ENCODE measurements around the gene ASGR1. TPM values are rescaled to one million over a fixed set of nuclear protein-coding genes. Genes with fewer than 3 reads are reported as not detected.

Gene ASGR1
- total RNA-seq, 4 donors from 2014 or later = 0.21 to 1.5 (median 0.59) TPM; not detected in 1

GRCh38 chr17:7178973-7179316 is 225 bp downstream of the ASGR1 start:
- WGBS, 2 donors = 76 to 81% methylated on average over 11 of the region's 11 CpGs
- DNase-seq (ENCODE audit: low spot score in 2 of 2) = no peak

GRCh38 chr17:7177954-7178477 is 1.2 kb downstream of the ASGR1 start:
- H3K36me3 ChIP-seq = no peaks in the 10 kb centered on the region
- peaks cover 0 to 27% (median 6%) of the 10 kb centered on the region in 4 donors for H3K4me1 ChIP-seq
- H3K27ac ChIP-seq = no peak overlapping the region
- H3K9me3 ChIP-seq = no peaks in the 10 kb centered on the region
- 6 to 9% methylated on average over 18 of the region's 18 CpGs for WGBS, 2 donors
- TF ChIP-seq POLR2A (IDR thresholded peaks at IDR 0.05) (no peak), EP300 (IDR thresholded peaks at IDR 0.05) (no peak)
- TF ChIP-seq, protein P1, sequence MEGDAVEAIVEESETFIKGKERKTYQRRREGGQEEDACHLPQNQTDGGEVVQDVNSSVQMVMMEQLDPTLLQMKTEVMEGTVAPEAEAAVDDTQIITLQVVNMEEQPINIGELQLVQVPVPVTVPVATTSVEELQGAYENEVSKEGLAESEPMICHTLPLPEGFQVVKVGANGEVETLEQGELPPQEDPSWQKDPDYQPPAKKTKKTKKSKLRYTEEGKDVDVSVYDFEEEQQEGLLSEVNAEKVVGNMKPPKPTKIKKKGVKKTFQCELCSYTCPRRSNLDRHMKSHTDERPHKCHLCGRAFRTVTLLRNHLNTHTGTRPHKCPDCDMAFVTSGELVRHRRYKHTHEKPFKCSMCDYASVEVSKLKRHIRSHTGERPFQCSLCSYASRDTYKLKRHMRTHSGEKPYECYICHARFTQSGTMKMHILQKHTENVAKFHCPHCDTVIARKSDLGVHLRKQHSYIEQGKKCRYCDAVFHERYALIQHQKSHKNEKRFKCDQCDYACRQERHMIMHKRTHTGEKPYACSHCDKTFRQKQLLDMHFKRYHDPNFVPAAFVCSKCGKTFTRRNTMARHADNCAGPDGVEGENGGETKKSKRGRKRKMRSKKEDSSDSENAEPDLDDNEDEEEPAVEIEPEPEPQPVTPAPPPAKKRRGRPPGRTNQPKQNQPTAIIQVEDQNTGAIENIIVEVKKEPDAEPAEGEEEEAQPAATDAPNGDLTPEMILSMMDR (IDR thresholded peaks at IDR 0.05) = no peak
- peak overlapping the region in 2 of 4 donors; percentile 2 to 37 for H3K4me3 ChIP-seq
- DNase-seq (ENCODE audit: low spot score in 2 of 2) = no peak
- H3K27me3 ChIP-seq = peaks cover 0 to 50% of the 10 kb centered on the region in 2 donors

More at GRCh38 chr17:7178973-7179316, 225 bp downstream of the ASGR1 start:
- H3K27me3 ChIP-seq = peaks cover 0 to 41% of the 10 kb centered on the region in 2 donors
- no peak overlapping the region for H3K4me3 ChIP-seq
- TF ChIP-seq EP300 (IDR thresholded peaks at IDR 0.05) = no peak
- no peak for TF ChIP-seq POLR2A (IDR thresholded peaks at IDR 0.05)
- TF ChIP-seq, protein P1 (IDR thresholded peaks at IDR 0.05) = no peak
- H3K36me3 ChIP-seq = no peaks in the 10 kb centered on the region
- H3K4me1 ChIP-seq = peaks cover 0 to 23% (median 5%) of the 10 kb centered on the region in 4 donors
- H3K27ac ChIP-seq = no peak overlapping the region
- no peaks in the 10 kb centered on the region for H3K9me3 ChIP-seq

- TF ChIP-seq POLR2A (IDR thresholded peaks at IDR 0.05) = no peak
- TF ChIP-seq, protein P1 (IDR thresholded peaks at IDR 0.05) = peak; percentile 72 to 85 (median 81)
- TF ChIP-seq EP300 (IDR thresholded peaks at IDR 0.05) = no peak
- no peak overlapping the region for H3K27ac ChIP-seq
- WGBS, 2 donors = 2 to 4% methylated on average over 22 to 31 of the region's 31 CpGs
- peaks cover 0 to 51% of the 10 kb centered on the region in 2 donors for H3K27me3 ChIP-seq
- no peaks in the 10 kb centered on the region for H3K9me3 ChIP-seq
- peak; percentile 24 to 60 for DNase-seq (ENCODE audit: low spot score in 2 of 2)
- H3K36me3 ChIP-seq = no peaks in the 10 kb centered on the region
- peaks cover 0 to 27% (median 6%) of the 10 kb centered on the region in 4 donors for H3K4me1 ChIP-seq
- H3K4me3 ChIP-seq = peak overlapping the region in 2 of 4 donors; percentile 2 to 37
Observed at GRCh38 chr17:7177191-7177953, 1.8 kb downstream of the ASGR1 start.

GRCh38 chr17:7176841-7177190 is 2.4 kb downstream of the ASGR1 start:
- 3 to 7% methylated on average over 17 of the region's 17 CpGs for WGBS, 2 donors
- H3K27me3 ChIP-seq = peaks cover 0 to 51% of the 10 kb centered on the region in 2 donors
- DNase-seq (ENCODE audit: low spot score in 2 of 2) = no peak

More at GRCh38 chr17:7176841-7177190, 2.4 kb downstream of the ASGR1 start:
- no peaks in the 10 kb centered on the region for H3K9me3 ChIP-seq
- H3K27ac ChIP-seq = no peak overlapping the region
- peaks cover 0 to 27% (median 6%) of the 10 kb centered on the region in 4 donors for H3K4me1 ChIP-seq
- H3K36me3 ChIP-seq = no peaks in the 10 kb centered on the region
- no peak for TF ChIP-seq POLR2A (IDR thresholded peaks at IDR 0.05)
- TF ChIP-seq, protein P1 (IDR thresholded peaks at IDR 0.05) = no peak
- peak overlapping the region in 1 of 4 donors; percentile 37 for H3K4me3 ChIP-seq
